Measurements from ENCODE around the gene CYP4F22. TPM values are rescaled to one million over a fixed set of nuclear protein-coding genes. Genes with fewer than 3 reads are reported as not detected.

The CYP4F22 gene
- total RNA-seq, 4 donors from 2014 or later: not detected

- Histone ChIP-seq H3K36me3 (no peaks in the 10 kb centered on the region), H3K27me3 (no peaks in the 10 kb centered on the region), H3K27ac (no peak overlapping the region), H3K9me3 (no peaks in the 10 kb centered on the region), H3K4me1 (peaks cover 0 to 10% of the 10 kb centered on the region in 2 donors), H3K4me3 (peak overlapping the region; percentile 16 to 21)
- DNase-seq: no peak
- no peak for TF ChIP-seq POLR2A (IDR thresholded peaks at IDR 0.05)
- no peak for TF ChIP-seq CTCF (IDR thresholded peaks at IDR 0.05)
- intact Hi-C loops (cut with DNase I; ENCODE audit: low total_unique reads): loop anchor here (10.0 kb wide), 1 partner anchor 456 kb away; no protein-coding TSS in a partner anchor
These were observed 42.6 kb downstream of the CYP4F22 start for GRCh38 chr19:15550929-15551292.

- Histone ChIP-seq H3K4me1 (peaks cover 0 to 10% of the 10 kb centered on the region in 2 donors), H3K9me3 (no peaks in the 10 kb centered on the region), H3K4me3 (peak overlapping the region; percentile 16 to 21), H3K27me3 (no peaks in the 10 kb centered on the region), H3K27ac (no peak overlapping the region), H3K36me3 (no peaks in the 10 kb centered on the region)
- peak; percentile 22 for DNase-seq
- intact Hi-C loops (cut with DNase I; ENCODE audit: low total_unique reads): loop anchor here (10.0 kb wide), 1 partner anchor 457 kb away; no protein-coding TSS in a partner anchor
- TF ChIP-seq POLR2A (IDR thresholded peaks at IDR 0.05) (no peak), CTCF (IDR thresholded peaks at IDR 0.05) (no peak)
These were observed 43.1 kb downstream of the CYP4F22 start for GRCh38 chr19:15551293-15552004.

- no peak for TF ChIP-seq POLR2A (IDR thresholded peaks at IDR 0.05)
- no peak for DNase-seq
- Histone ChIP-seq H3K4me1 (peaks cover 0 to 10% of the 10 kb centered on the region in 2 donors), H3K27ac (no peak overlapping the region), H3K4me3 (no peak overlapping the region), H3K27me3 (no peaks in the 10 kb centered on the region), H3K36me3 (no peaks in the 10 kb centered on the region), H3K9me3 (no peaks in the 10 kb centered on the region)
- intact Hi-C loops (cut with DNase I; ENCODE audit: low total_unique reads): loop anchor here (5.0 to 10.0 kb wide), 2 partner anchors 378 to 460 kb away; no protein-coding TSS in a partner anchor
These were observed 46.7 kb downstream of the CYP4F22 start for GRCh38 chr19:15555021-15555420.

- DNase-seq: peak; percentile 83 to 86
- intact Hi-C loops (cut with DNase I; ENCODE audit: low total_unique reads): loop anchor here (5.0 to 10.0 kb wide), 2 partner anchors 379 to 461 kb away; no protein-coding TSS in a partner anchor
- H3K27ac ChIP-seq: peak overlapping the region in 1 of 2 donors; percentile 61
- no peaks in the 10 kb centered on the region for H3K36me3 ChIP-seq
- peaks cover 0 to 6% of the 10 kb centered on the region in 2 donors for H3K4me1 ChIP-seq
- peak overlapping the region in 1 of 2 donors; percentile 10 for H3K4me3 ChIP-seq
- TF ChIP-seq POLR2A (IDR thresholded peaks at IDR 0.05) (no peak), CTCF (IDR thresholded peaks at IDR 0.05) (peak; percentile 73 to 89 (median 84))
- no peaks in the 10 kb centered on the region for H3K9me3 ChIP-seq
- H3K27me3 ChIP-seq: no peaks in the 10 kb centered on the region
These were observed 47.7 kb downstream of the CYP4F22 start for GRCh38 chr19:15555759-15556633.

- Histone ChIP-seq H3K27me3 (no peaks in the 10 kb centered on the region), H3K4me3 (no peak overlapping the region)
- intact Hi-C loops (cut with DNase I; ENCODE audit: low total_unique reads): loop anchor here (5.0 to 10.0 kb wide), 2 partner anchors 379 to 462 kb away; no protein-coding TSS in a partner anchor
These were observed 48.4 kb downstream of the CYP4F22 start for GRCh38 chr19:15556634-15557181.

More at GRCh38 chr19:15556634-15557181, 48.4 kb downstream of the CYP4F22 start:
- Histone ChIP-seq H3K36me3 (no peaks in the 10 kb centered on the region), H3K9me3 (no peaks in the 10 kb centered on the region), H3K4me1 (no peaks in the 10 kb centered on the region), H3K27ac (no peak overlapping the region)
- DNase-seq: no peak
- no peak for TF ChIP-seq CTCF (IDR thresholded peaks at IDR 0.05)
